ENCODE data around the gene NPAS1. TPM values are rescaled to one million over a fixed set of nuclear protein-coding genes. Genes with fewer than 3 reads are reported as not detected.

The NPAS1 gene
- total and polyA plus RNA-seq, 2 of the 13 experiments (the other 11 are each of a cell fraction or from before 2014, with no cell fraction given): 0.35 to 2.9 TPM

GRCh38 chr19:46984077-46985010, 35.3 kb upstream of the NPAS1 start (continued):
- TF ChIP-seq DZIP1 (CRISPR knock-in tag; IDR thresholded peaks at IDR 0.05) (no peak), ZNF337 (CRISPR knock-in tag; IDR thresholded peaks at IDR 0.05; ENCODE audit: borderline replicate concordance, low read depth) (no peak), ZNF44 (CRISPR knock-in tag; IDR thresholded peaks at IDR 0.05) (no peak), PITX1 (CRISPR knock-in tag; IDR thresholded peaks at IDR 0.05) (peak; percentile 87; the same call in 1 of the 2 replicates), ZFP36L2 (CRISPR knock-in tag; IDR thresholded peaks at IDR 0.05) (no peak), EP300 (IDR thresholded peaks at IDR 0.05; ENCODE audit: low read depth in 2 of 2, low read length in 2 of 2) (peak in 1 of 2 experiments; percentile 81; a peak in 2 of 4 replicates), EP300 (CRISPR knock-in tag; IDR thresholded peaks at IDR 0.05; ENCODE audit: borderline replicate concordance) (peak; percentile 80; the same call in 1 of the 2 replicates), ZFP62 (CRISPR knock-in tag; IDR thresholded peaks at IDR 0.05) (no peak), NPAS2 (CRISPR knock-in tag; IDR thresholded peaks at IDR 0.05; ENCODE audit: borderline replicate concordance) (no peak), ZBTB14 (CRISPR knock-in tag; IDR thresholded peaks at IDR 0.05) (no peak), SOX13 (IDR thresholded peaks at IDR 0.05) (peak; percentile 68; the same call in 1 of the 2 replicates), SOX13 (CRISPR knock-in tag; conservative IDR thresholded peaks at IDR 0.05 in 1 of 2, IDR thresholded peaks at IDR 0.05 in 1 of 2) (peak in 1 of 2 experiments; percentile 89; a peak in 2 of 4 replicates), ZBTB20 (CRISPR knock-in tag; IDR thresholded peaks at IDR 0.05; ENCODE audit: borderline replicate concordance, low read depth) (peak; percentile 58; the same call in 1 of the 2 replicates), TBX3 (IDR thresholded peaks at IDR 0.05; ENCODE audit: borderline replicate concordance) (peak; percentile 78; the same call in 1 of the 2 replicates), SNAPC2 (CRISPR knock-in tag; IDR thresholded peaks at IDR 0.05) (no peak), FOXM1 (CRISPR knock-in tag; IDR thresholded peaks at IDR 0.05) (no peak), TFE3 (CRISPR knock-in tag; IDR thresholded peaks at IDR 0.05) (peak; percentile 98), ZNF550 (CRISPR knock-in tag; IDR thresholded peaks at IDR 0.05; ENCODE audit: borderline replicate concordance) (no peak), ZNF766 (CRISPR knock-in tag; IDR thresholded peaks at IDR 0.05; ENCODE audit: borderline replicate concordance) (peak; percentile 60; the same call in 1 of the 2 replicates), MTA3 (CRISPR knock-in tag; IDR thresholded peaks at IDR 0.05) (no peak), ZNF841 (CRISPR knock-in tag; IDR thresholded peaks at IDR 0.05; ENCODE audit: borderline replicate concordance) (no peak), NR2F6 (IDR thresholded peaks at IDR 0.05) (peak; percentile 80), NR2F6 (CRISPR knock-in tag; IDR thresholded peaks at IDR 0.05) (peak; percentile 85)
